A673 (cell line): Measurements from ENCODE around the gene OSBP2. TPM values are rescaled to one million over a fixed set of nuclear protein-coding genes. Genes with fewer than 3 reads are reported as not detected.

Experiments used
- BruUV-seq: library from RNA; stranded (reverse); fragments of 400-500 nt; replicated peaks from 2 replicates; lab custom pipeline; 2021; lab: Mats Ljungman, UMichigan
- CTCF ChIA-PET: fragments of 300-600 bp; sonication (Branson Sonifier 250); formaldehyde crosslinking; loops from one replicate; lab custom pipeline; 2022; ENCODE audit warnings: antibody characterized with exemption; lab: Charles Lee
- POLR2A ChIA-PET: fragments of 300-600 bp; sonication (Branson Sonifier 250); formaldehyde crosslinking; loops from one replicate; lab custom pipeline; 2022; ENCODE audit warnings: antibody characterized with exemption; ENCODE audit not compliant: low non-redundant PET; lab: Charles Lee
- DNase-seq: peaks from one replicate; pipeline ENCODE4 v3.0.0-alpha.2; 2015; ENCODE audit warnings: low spot score
- H3K27ac ChIP-seq: fragments of 200-600 bp; sonication (generic); 2 replicates; pipeline ENCODE4 v1.5.1; 2016; ENCODE audit warnings: mixed run types, low read depth, mild to moderate bottlenecking, mixed read lengths, antibody characterized with exemption, low read length; ENCODE audit not compliant: poor library complexity, severe bottlenecking
- H3K27me3 ChIP-seq: fragments of 200-600 bp; sonication (generic); replicated peaks from 2 replicates; pipeline ENCODE4 v1.6.1; 2017; ENCODE audit warnings: mixed run types, low read depth, mild to moderate bottlenecking, mixed read lengths, antibody characterized with exemption, low read length; ENCODE audit not compliant: insufficient read depth, poor library complexity
- H3K36me3 ChIP-seq: fragments of 200-600 bp; sonication (generic); 2 replicates; pipeline ENCODE4 v1.6.1; 2016; ENCODE audit warnings: mixed run types, mild to moderate bottlenecking, mixed read lengths, antibody characterized with exemption, low read length; ENCODE audit not compliant: insufficient read depth, poor library complexity, severe bottlenecking
- H3K4me1 ChIP-seq: fragments of 200-600 bp; sonication (generic); 2 replicates; pipeline ENCODE4 v1.6.1; 2017; ENCODE audit warnings: mixed run types, mild to moderate bottlenecking, mixed read lengths, antibody characterized with exemption, low read length; ENCODE audit not compliant: insufficient read depth, poor library complexity, severe bottlenecking
- H3K4me3 ChIP-seq: fragments of 200-600 bp; sonication (generic); 2 replicates; pipeline ENCODE4 v1.5.1; 2016; ENCODE audit warnings: low read depth, mixed run types, mild to moderate bottlenecking, mixed read lengths, low read length; ENCODE audit not compliant: poor library complexity, severe bottlenecking
- H3K9me3 ChIP-seq: fragments of 200-600 bp; sonication (generic); 2 replicates; pipeline ENCODE4 v1.6.1; 2016; ENCODE audit warnings: mixed run types, low read depth, mild to moderate bottlenecking, mixed read lengths, antibody characterized with exemption, low read length; ENCODE audit not compliant: poor library complexity, severe bottlenecking
- CTCF ChIP-seq: fragments of 300-800, 200-600 bp; sonication (generic); conservative IDR thresholded peaks from 2 replicates; pipeline ENCODE4 v1.5.1; 2017; ENCODE audit warnings: low read depth, mild to moderate bottlenecking, antibody characterized with exemption, low read length, moderate library complexity, mixed read lengths
- EZH2 ChIP-seq: fragments of 200-600 bp; sonication (generic); IDR thresholded peaks from 2 replicates; pipeline ENCODE4 v1.6.1; 2017; ENCODE audit warnings: borderline replicate concordance, low read depth, mild to moderate bottlenecking, mixed read lengths, antibody characterized with exemption, low read length; ENCODE audit not compliant: poor library complexity, severe bottlenecking
- intact Hi-C: fragments of 100-400 bp; cut with micrococcal nuclease; formaldehyde crosslinking; loops from one replicate; pipeline ENCODE4 v1.10.0; 2022; ENCODE audit not compliant: unreplicated experiment
- total RNA-seq: library from RNA; stranded (reverse); gene quantifications from 2 replicates; pipeline ENCODE4 v1.2.3, GENCODE V29; 2021

Gene OSBP2
- total RNA-seq, 1 experiment from 2014 or later, result 1.8 TPM

- CTCF ChIA-PET, result no interaction called here
- H3K4me3 ChIP-seq, result no peak overlapping the region
- POLR2A ChIA-PET, result no interaction called here
- peaks cover 10% of the 10 kb centered on the region for H3K4me1 ChIP-seq
- H3K27ac ChIP-seq, result no peak overlapping the region
- H3K9me3 ChIP-seq, result no peaks in the 10 kb centered on the region
- no peaks in the 10 kb centered on the region for H3K27me3 ChIP-seq
- no TSS peak for BruUV-seq
- intact Hi-C loops, result no loop called here
- H3K36me3 ChIP-seq, result no peaks in the 10 kb centered on the region
- no peak for TF ChIP-seq CTCF
- TF ChIP-seq EZH2, result no peak
- no peak for DNase-seq
Measured at GRCh38 chr22:30883586-30884145, 189.0 kb downstream of the OSBP2 start.

- H3K4me1 ChIP-seq, result peaks cover 10% of the 10 kb centered on the region
- intact Hi-C loops, result no loop called here
- POLR2A ChIA-PET, result no interaction called here
Measured at GRCh38 chr22:30884211-30885000, 189.7 kb downstream of the OSBP2 start.

DNA sequence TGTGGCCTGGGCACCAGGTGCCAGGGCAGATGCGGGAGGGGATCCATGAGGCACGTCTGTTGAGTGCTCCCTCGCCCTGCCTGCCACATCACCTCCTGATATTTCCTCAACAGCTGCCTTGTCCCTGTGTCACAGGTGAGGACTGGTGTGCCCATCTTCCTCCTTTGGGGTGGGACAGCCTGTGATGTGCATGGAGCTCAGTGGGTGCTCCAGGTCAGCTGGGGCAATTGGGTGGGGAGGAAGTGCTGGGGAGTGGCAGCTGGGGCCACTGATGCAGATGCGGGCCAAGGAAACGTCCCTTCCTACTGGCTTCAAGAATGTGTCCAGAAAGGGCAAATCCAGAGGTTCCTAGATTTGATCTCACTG lies 190.3 kb downstream of the OSBP2 start:
- BruUV-seq, result no TSS peak
- ChIA-PET POLR2A (no interaction called here), CTCF (no interaction called here)
- intact Hi-C loops, result no loop called here
- peaks cover 10% of the 10 kb centered on the region for H3K4me1 ChIP-seq
- DNase-seq, result no peak
- H3K27ac ChIP-seq, result no peak overlapping the region
- no peaks in the 10 kb centered on the region for H3K27me3 ChIP-seq
- H3K36me3 ChIP-seq, result no peaks in the 10 kb centered on the region
- TF ChIP-seq CTCF (no peak), EZH2 (no peak)
- H3K9me3 ChIP-seq, result no peaks in the 10 kb centered on the region
- no peak overlapping the region for H3K4me3 ChIP-seq

More at GRCh38 chr22:30884211-30885000, 189.7 kb downstream of the OSBP2 start:
- no peaks in the 10 kb centered on the region for H3K36me3 ChIP-seq
- no peak overlapping the region for H3K27ac ChIP-seq
- TF ChIP-seq EZH2 (no peak), CTCF (no peak)
- H3K9me3 ChIP-seq, result no peaks in the 10 kb centered on the region
- CTCF ChIA-PET, result no interaction called here
- no peaks in the 10 kb centered on the region for H3K27me3 ChIP-seq
- BruUV-seq, result no TSS peak
- no peak for DNase-seq
- H3K4me3 ChIP-seq, result no peak overlapping the region
